ENCODE measurements around the gene POGK. TPM values are rescaled to one million over a fixed set of nuclear protein-coding genes. Genes with fewer than 3 reads are reported as not detected.
A peak's percentile ranks its signal among the peaks of the same experiment; 100 is the strongest.
"Not testable (repeated sequence)": the region's sequence is repeated elsewhere in the genome, so short reads cannot be mapped to it uniquely, and the experiment has no call there.

Gene POGK
- total RNA-seq, 1 experiment from 2014 or later = 38.3 TPM

- Histone ChIP-seq H3F3A (ENCODE audit: low read length, unreplicated experiment) (no peaks in the 10 kb centered on the region), H3K9ac (ENCODE audit: low read length) (no peak overlapping the region), H3K4me3 (ENCODE audit: low read length) (no peak overlapping the region), H3K27me3 (ENCODE audit: low read length) (peaks cover 7% of the 10 kb centered on the region; the same call in 1 of the 2 replicates), H2AFZ (ENCODE audit: low read length) (peak overlapping the region; percentile 7; the same call in 1 of the 2 replicates), H3K27ac (ENCODE audit: low read length) (no peak overlapping the region), H3K9me3 (ENCODE audit: low read length) (no peaks in the 10 kb centered on the region), H3K4me2 (ENCODE audit: low read length) (no peak overlapping the region), H3K4me1 (ENCODE audit: insufficient read depth, low read length) (no peaks in the 10 kb centered on the region), H3K79me2 (ENCODE audit: low read length) (no peaks in the 10 kb centered on the region), H4K20me1 (ENCODE audit: low read length) (no peaks in the 10 kb centered on the region), H3K36me3 (ENCODE audit: low read depth, low read length) (no peaks in the 10 kb centered on the region), H3K9me2 (replicated peaks; ENCODE audit: low read length) (no peaks in the 10 kb centered on the region)
- CTCF ChIA-PET = interaction anchor here (0.9 kb wide), 1 partner anchor 664 kb away, joined by 3 read pairs; no protein-coding TSS in a partner anchor
- TF ChIP-seq CTCF (conservative IDR thresholded peaks at IDR 0.05; ENCODE audit: low read depth, low read length) (peak; percentile 61), EZH2phosphoT487 (IDR thresholded peaks at IDR 0.05; ENCODE audit: borderline replicate concordance, low read length) (no peak)
- peak; percentile 14 for DNase-seq
- intact Hi-C loops (cut with micrococcal nuclease) = no loop called here
- POLR2A ChIA-PET (ENCODE audit: unreplicated experiment) = no interaction called here
- peak; percentile 65; the same call in 1 of the 2 replicates for ATAC-seq
- no TSS peak for BruUV-seq (replicated peaks)
These were observed 16.9 kb upstream of the POGK start for GRCh38 chr1:166822385-166822784.

GRCh38 chr1:166827426-166827825, 11.8 kb upstream of the POGK start:
- intact Hi-C loops (cut with micrococcal nuclease) = no loop called here
- ChIA-PET POLR2A (ENCODE audit: unreplicated experiment) (no interaction called here), CTCF (no interaction called here)
- H3K4me1 ChIP-seq (ENCODE audit: insufficient read depth, low read length) = no peaks in the 10 kb centered on the region
- ATAC-seq (no peak), DNase-seq (no peak)
- H3K9me3 ChIP-seq (ENCODE audit: low read length) = 0 out of 2 replicates have a peak, but pooled peaks cover 4% of the 10 kb centered on the region
- no TSS peak for BruUV-seq (replicated peaks)
- 0 out of 2 replicates have a peak, but pooled peaks cover 5% of the 10 kb centered on the region for H3K9me2 ChIP-seq (replicated peaks; ENCODE audit: low read length)
- H3K9ac ChIP-seq (ENCODE audit: low read length) = no peak overlapping the region
- H2AFZ ChIP-seq (ENCODE audit: low read length) = no peak overlapping the region
- no peak overlapping the region for H3K4me3 ChIP-seq (ENCODE audit: low read length)
- no peak overlapping the region for H3K4me2 ChIP-seq (ENCODE audit: low read length)
- H3K36me3 ChIP-seq (ENCODE audit: low read depth, low read length) = no peaks in the 10 kb centered on the region
- no peaks in the 10 kb centered on the region for H3F3A ChIP-seq (ENCODE audit: low read length, unreplicated experiment)
- no peaks in the 10 kb centered on the region for H4K20me1 ChIP-seq (ENCODE audit: low read length)
- H3K27ac ChIP-seq (ENCODE audit: low read length) = no peak overlapping the region
- peaks cover 19% of the 10 kb centered on the region for H3K27me3 ChIP-seq (ENCODE audit: low read length)
- no peak for TF ChIP-seq EZH2 (IDR thresholded peaks at IDR 0.05; ENCODE audit: low read length, unreplicated experiment)
- H3K79me2 ChIP-seq (ENCODE audit: low read length) = no peaks in the 10 kb centered on the region

GRCh38 chr1:166829762-166830161, 9.5 kb upstream of the POGK start:
- BruUV-seq (replicated peaks); H3K9ac ChIP-seq (ENCODE audit: low read length); H2AFZ ChIP-seq (ENCODE audit: low read length); H3K79me2 ChIP-seq (ENCODE audit: low read length); H3K9me3 ChIP-seq (ENCODE audit: low read length); H3K4me3 ChIP-seq (ENCODE audit: low read length); H3K4me1 ChIP-seq (ENCODE audit: insufficient read depth, low read length); ATAC-seq; H3K9me2 ChIP-seq (replicated peaks; ENCODE audit: low read length); H4K20me1 ChIP-seq (ENCODE audit: low read length); H3F3A ChIP-seq (ENCODE audit: low read length, unreplicated experiment); H3K4me2 ChIP-seq (ENCODE audit: low read length); POLR2A ChIA-PET (ENCODE audit: unreplicated experiment); intact Hi-C loops (cut with micrococcal nuclease); H3K36me3 ChIP-seq (ENCODE audit: low read depth, low read length); H3K27ac ChIP-seq (ENCODE audit: low read length); DNase-seq; CTCF ChIA-PET: not testable (repeated sequence)
- H3K27me3 ChIP-seq (ENCODE audit: low read length) = peaks cover 35% of the 10 kb centered on the region

GRCh38 chr1:166836733-166837132, 2.5 kb upstream of the POGK start:
- Histone ChIP-seq H3K9ac (ENCODE audit: low read length) (no peak overlapping the region), H3K27me3 (ENCODE audit: low read length) (peaks cover 33% of the 10 kb centered on the region), H2AFZ (ENCODE audit: low read length) (no peak overlapping the region), H3K9me3 (ENCODE audit: low read length) (no peaks in the 10 kb centered on the region), H3K79me2 (ENCODE audit: low read length) (peaks cover 23% of the 10 kb centered on the region), H3K4me3 (ENCODE audit: low read length) (no peak overlapping the region), H3K9me2 (replicated peaks; ENCODE audit: low read length) (0 out of 2 replicates have a peak, but pooled peaks cover 5% of the 10 kb centered on the region), H3K36me3 (ENCODE audit: low read depth, low read length) (peaks cover 6% of the 10 kb centered on the region), H3K4me1 (ENCODE audit: insufficient read depth, low read length) (peaks cover 24% of the 10 kb centered on the region), H3K27ac (ENCODE audit: low read length) (no peak overlapping the region), H3F3A (ENCODE audit: low read length, unreplicated experiment) (no peaks in the 10 kb centered on the region), H4K20me1 (ENCODE audit: low read length) (no peaks in the 10 kb centered on the region), H3K4me2 (ENCODE audit: low read length) (no peak overlapping the region)
- CTCF ChIA-PET = interaction anchor here (0.7 kb wide), 1 partner anchor 832 kb away, joined by 3 read pairs; no protein-coding TSS in a partner anchor
- POLR2A ChIA-PET (ENCODE audit: unreplicated experiment) = no interaction called here
- no TSS peak for BruUV-seq (replicated peaks)
- TF ChIP-seq CTCF (conservative IDR thresholded peaks at IDR 0.05; ENCODE audit: low read depth, low read length) (no peak), EZH2 (IDR thresholded peaks at IDR 0.05; ENCODE audit: low read length, unreplicated experiment) (no peak), EZH2phosphoT487 (IDR thresholded peaks at IDR 0.05; ENCODE audit: borderline replicate concordance, low read length) (no peak)
- peak; percentile 26 for DNase-seq
- intact Hi-C loops (cut with micrococcal nuclease) = no loop called here
- ATAC-seq = no peak
